ENCODE results near the gene CIB4. TPM values are rescaled to one million over a fixed set of nuclear protein-coding genes. Genes with fewer than 3 reads are reported as not detected.

CIB4 gene
- total RNA-seq (2022; extraction: Qiagen RNA extraction; ENCODE audit: low read depth) = 0.16 to 0.31 TPM (median 0.26 TPM) in 3 of 5 replicates, not detected in the others

DNA sequence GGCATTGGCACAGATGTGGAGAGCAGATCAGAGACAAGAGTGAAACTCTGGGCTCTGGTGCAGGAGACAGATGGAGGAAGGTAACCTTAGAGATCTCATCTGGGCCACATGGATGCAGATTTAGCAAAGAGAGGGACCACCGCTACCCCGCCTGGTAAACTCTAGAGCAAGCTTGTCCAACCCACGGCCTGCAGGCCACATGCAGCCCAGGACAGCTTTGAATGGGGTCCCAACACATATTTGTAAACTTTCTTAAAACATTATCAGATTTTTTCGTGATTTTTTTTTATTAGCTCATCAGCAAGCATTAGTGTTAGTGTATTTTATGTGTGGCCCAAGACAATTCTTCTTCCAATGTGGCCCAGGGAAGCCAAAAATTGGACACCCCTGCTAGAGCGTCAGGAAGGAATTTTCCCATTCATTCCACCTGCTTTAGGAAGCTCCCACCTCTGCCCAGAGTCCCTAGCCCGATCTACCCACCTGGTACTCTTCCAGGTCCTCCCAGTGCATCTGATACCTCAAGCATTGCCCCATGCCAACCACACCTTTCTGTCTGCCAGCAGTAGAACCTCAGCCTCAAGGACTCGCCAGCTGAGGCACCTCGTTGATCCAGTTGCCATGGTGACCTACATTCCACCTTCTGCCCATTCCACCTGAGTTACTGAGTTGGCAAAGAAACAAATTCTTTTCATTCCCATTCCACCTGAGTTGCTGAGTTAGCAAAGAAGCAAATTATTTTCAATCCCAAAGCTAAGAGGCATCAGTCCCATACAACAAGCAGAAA lies at the start of gene CIB4:
TSS of gene CIB4 (minus strand) at position 586 of the 784 bp plus-strand sequence. CDS start at position 534, 52 bp downstream.

Other genes starting within 250 kb of the CIB4 start
- 0.14 to 0.29 TPM (median 0.21 TPM) in 5 replicates for gene DRC1, start 239.4 kb downstream of the CIB4 start, total RNA-seq (2022; extraction: Qiagen RNA extraction; ENCODE audit: low read depth)
- gene OTOF, start 163.2 kb downstream of the CIB4 start, total RNA-seq (2022; extraction: Qiagen RNA extraction; ENCODE audit: low read depth) = 0.03 to 0.11 TPM (median 0.09 TPM) in 5 replicates
- 1.2 to 1.6 TPM (median 1.4 TPM) in 5 replicates for gene KCNK3, start 51.4 kb upstream of the CIB4 start, total RNA-seq (2022; extraction: Qiagen RNA extraction; ENCODE audit: low read depth)
- gene SLC35F6, start 122.9 kb upstream of the CIB4 start, total RNA-seq (2022; extraction: Qiagen RNA extraction; ENCODE audit: low read depth) = 36.0 to 44.3 TPM (median 42.5 TPM) in 5 replicates
- 44.0 to 61.8 TPM (median 54.6 TPM) in 5 replicates for gene CENPA, start 144.7 kb upstream of the CIB4 start, total RNA-seq (2022; extraction: Qiagen RNA extraction; ENCODE audit: low read depth)
- 3.5 to 6.4 TPM (median 4.5 TPM) in 5 replicates for gene DPYSL5, start 206.8 kb upstream of the CIB4 start, total RNA-seq (2022; extraction: Qiagen RNA extraction; ENCODE audit: low read depth)